ENCODE data around the gene TTLL13. TPM values are rescaled to one million over a fixed set of nuclear protein-coding genes. Genes with fewer than 3 reads are reported as not detected.
A peak's percentile ranks its signal among the peaks of the same experiment; 100 is the strongest.

Gene TTLL13
- total RNA-seq, 4 donors from 2014 or later: not detected

GRCh38 chr15:90231028-90232017, 18.0 kb upstream of the TTLL13 start:
- TF ChIP-seq POLR2A (IDR thresholded peaks at IDR 0.05) (peak in 1 of 4 donors; percentile 28), CTCF (IDR thresholded peaks at IDR 0.05) (no peak)
- Histone ChIP-seq H3K4me3 (peak overlapping the region in 1 of 4 donors; percentile 82), H3K36me3 (peaks cover 20 to 57% (median 33%) of the 10 kb centered on the region in 3 donors), H3K27ac (peak overlapping the region; percentile 90 to 98 (median 96)), H3K4me1 (peaks cover 26 to 78% (median 48%) of the 10 kb centered on the region in 3 donors), H3K9me3 (no peaks in the 10 kb centered on the region), H3K27me3 (no peaks in the 10 kb centered on the region)
- DNase-seq: peak; percentile 20
- 30 to 36% methylated on average over 13 to 15 of the region's 27 CpGs for WGBS, 2 donors
- intact Hi-C loops (cut with DNase I): no loop called here

- peak overlapping the region; percentile 90 to 98 (median 96) for H3K27ac ChIP-seq
- peaks cover 16 to 57% (median 26%) of the 10 kb centered on the region in 3 donors for H3K36me3 ChIP-seq
- intact Hi-C loops (cut with DNase I): no loop called here
- WGBS, 2 donors: 56 to 65% methylated on average over 8 to 13 of the region's 13 CpGs
- no peaks in the 10 kb centered on the region for H3K9me3 ChIP-seq
- DNase-seq: no peak
- H3K4me3 ChIP-seq: peak overlapping the region in 3 of 4 donors; percentile 82 to 89 (median 83)
- no peaks in the 10 kb centered on the region for H3K27me3 ChIP-seq
- TF ChIP-seq CTCF (IDR thresholded peaks at IDR 0.05) (no peak), POLR2A (IDR thresholded peaks at IDR 0.05) (no peak)
- peaks cover 26 to 78% (median 48%) of the 10 kb centered on the region in 3 donors for H3K4me1 ChIP-seq
These were observed 17.2 kb upstream of the TTLL13 start for GRCh38 chr15:90232196-90232595.

GRCh38 chr15:90232941-90233386, 16.4 kb upstream of the TTLL13 start:
- Histone ChIP-seq H3K27ac (peak overlapping the region; percentile 90 to 98 (median 96)), H3K9me3 (no peaks in the 10 kb centered on the region), H3K4me3 (peak overlapping the region; percentile 48 to 89 (median 82)), H3K4me1 (peaks cover 26 to 72% (median 48%) of the 10 kb centered on the region in 3 donors), H3K36me3 (peaks cover 11 to 57% (median 18%) of the 10 kb centered on the region in 3 donors), H3K27me3 (no peaks in the 10 kb centered on the region)
- intact Hi-C loops (cut with DNase I): no loop called here
- TF ChIP-seq POLR2A (IDR thresholded peaks at IDR 0.05): no peak
- TF ChIP-seq CTCF (IDR thresholded peaks at IDR 0.05): peak in 2 of 6 experiments; percentile 44 to 54
- DNase-seq: no peak
- 8 to 9% methylated on average over 7 to 9 of the region's 9 CpGs for WGBS, 2 donors

- Histone ChIP-seq H3K27me3 (no peaks in the 10 kb centered on the region), H3K4me3 (peak within 1 kb of the TSS; percentile 48 to 89 (median 82)), H3K27ac (peak within 1 kb of the TSS; percentile 90 to 98 (median 96)), H3K36me3 (peaks cover 7 to 57% (median 12%) of the 10 kb centered on the region in 3 donors), H3K9me3 (no peaks in the 10 kb centered on the region), H3K4me1 (peaks cover 26 to 67% (median 48%) of the 10 kb centered on the region in 3 donors)
- TF ChIP-seq CTCF (IDR thresholded peaks at IDR 0.05): peak in 4 of 6 experiments; percentile 18 to 58 (median 32)
- peak in 2 of 4 donors; percentile 56 to 82 for TF ChIP-seq POLR2A (IDR thresholded peaks at IDR 0.05)
- DNase-seq: peak; percentile 85
- intact Hi-C loops (cut with DNase I): no loop called here
- WGBS, 2 donors: 0 to 4% methylated on average over 1 to 4 of the region's 63 CpGs
These were observed 15.8 kb upstream of the TTLL13 start, which contains the start of gene CIB1 for GRCh38 chr15:90233387-90234095. TSS of gene CIB1 (minus strand) at chr15:90233941. CDS start at chr15:90233885, 56 bp downstream.
